A673 (cell line): ENCODE data around the gene CST6. TPM values are rescaled to one million over a fixed set of nuclear protein-coding genes. Genes with fewer than 3 reads are reported as not detected.

Experiments used
- BruUV-seq: library from RNA; stranded (reverse); fragments of 400-500 nt; replicated peaks from 2 replicates; lab custom pipeline; 2021; lab: Mats Ljungman, UMichigan
- CTCF ChIA-PET: fragments of 300-600 bp; sonication (Branson Sonifier 250); formaldehyde crosslinking; loops from one replicate; lab custom pipeline; 2022; ENCODE audit warnings: antibody characterized with exemption; lab: Charles Lee
- POLR2A ChIA-PET: fragments of 300-600 bp; sonication (Branson Sonifier 250); formaldehyde crosslinking; loops from one replicate; lab custom pipeline; 2022; ENCODE audit warnings: antibody characterized with exemption; ENCODE audit not compliant: low non-redundant PET; lab: Charles Lee
- DNase-seq: peaks from one replicate; pipeline ENCODE4 v3.0.0-alpha.2; 2015; ENCODE audit warnings: low spot score
- H3K27ac ChIP-seq: fragments of 200-600 bp; sonication (generic); 2 replicates; pipeline ENCODE4 v1.5.1; 2016; ENCODE audit warnings: mixed run types, low read depth, mild to moderate bottlenecking, mixed read lengths, antibody characterized with exemption, low read length; ENCODE audit not compliant: poor library complexity, severe bottlenecking
- H3K27me3 ChIP-seq: fragments of 200-600 bp; sonication (generic); replicated peaks from 2 replicates; pipeline ENCODE4 v1.6.1; 2017; ENCODE audit warnings: mixed run types, low read depth, mild to moderate bottlenecking, mixed read lengths, antibody characterized with exemption, low read length; ENCODE audit not compliant: insufficient read depth, poor library complexity
- H3K36me3 ChIP-seq: fragments of 200-600 bp; sonication (generic); 2 replicates; pipeline ENCODE4 v1.6.1; 2016; ENCODE audit warnings: mixed run types, mild to moderate bottlenecking, mixed read lengths, antibody characterized with exemption, low read length; ENCODE audit not compliant: insufficient read depth, poor library complexity, severe bottlenecking
- H3K4me1 ChIP-seq: fragments of 200-600 bp; sonication (generic); 2 replicates; pipeline ENCODE4 v1.6.1; 2017; ENCODE audit warnings: mixed run types, mild to moderate bottlenecking, mixed read lengths, antibody characterized with exemption, low read length; ENCODE audit not compliant: insufficient read depth, poor library complexity, severe bottlenecking
- H3K4me3 ChIP-seq: fragments of 200-600 bp; sonication (generic); 2 replicates; pipeline ENCODE4 v1.5.1; 2016; ENCODE audit warnings: low read depth, mixed run types, mild to moderate bottlenecking, mixed read lengths, low read length; ENCODE audit not compliant: poor library complexity, severe bottlenecking
- H3K9me3 ChIP-seq: fragments of 200-600 bp; sonication (generic); 2 replicates; pipeline ENCODE4 v1.6.1; 2016; ENCODE audit warnings: mixed run types, low read depth, mild to moderate bottlenecking, mixed read lengths, antibody characterized with exemption, low read length; ENCODE audit not compliant: poor library complexity, severe bottlenecking
- EZH2 ChIP-seq: fragments of 200-600 bp; sonication (generic); IDR thresholded peaks from 2 replicates; pipeline ENCODE4 v1.6.1; 2017; ENCODE audit warnings: borderline replicate concordance, low read depth, mild to moderate bottlenecking, mixed read lengths, antibody characterized with exemption, low read length; ENCODE audit not compliant: poor library complexity, severe bottlenecking
- intact Hi-C: fragments of 100-400 bp; cut with micrococcal nuclease; formaldehyde crosslinking; loops from one replicate; pipeline ENCODE4 v1.10.0; 2022; ENCODE audit not compliant: unreplicated experiment
- total RNA-seq: library from RNA; stranded (reverse); gene quantifications from 2 replicates; pipeline ENCODE4 v1.2.3, GENCODE V29; 2021
- TF ChIP-seq, protein P1 (sequence below): fragments of 300-800, 200-600 bp; sonication (generic); conservative IDR thresholded peaks from 2 replicates; pipeline ENCODE4 v1.5.1; 2017; ENCODE audit warnings: low read depth, mild to moderate bottlenecking, antibody characterized with exemption, low read length, moderate library complexity, mixed read lengths

CST6 gene
- total RNA-seq, 1 experiment from 2014 or later, result 2.3 TPM

- intact Hi-C loops, result no loop called here
- TF ChIP-seq EZH2, result no peak
- TF ChIP-seq, protein P1, sequence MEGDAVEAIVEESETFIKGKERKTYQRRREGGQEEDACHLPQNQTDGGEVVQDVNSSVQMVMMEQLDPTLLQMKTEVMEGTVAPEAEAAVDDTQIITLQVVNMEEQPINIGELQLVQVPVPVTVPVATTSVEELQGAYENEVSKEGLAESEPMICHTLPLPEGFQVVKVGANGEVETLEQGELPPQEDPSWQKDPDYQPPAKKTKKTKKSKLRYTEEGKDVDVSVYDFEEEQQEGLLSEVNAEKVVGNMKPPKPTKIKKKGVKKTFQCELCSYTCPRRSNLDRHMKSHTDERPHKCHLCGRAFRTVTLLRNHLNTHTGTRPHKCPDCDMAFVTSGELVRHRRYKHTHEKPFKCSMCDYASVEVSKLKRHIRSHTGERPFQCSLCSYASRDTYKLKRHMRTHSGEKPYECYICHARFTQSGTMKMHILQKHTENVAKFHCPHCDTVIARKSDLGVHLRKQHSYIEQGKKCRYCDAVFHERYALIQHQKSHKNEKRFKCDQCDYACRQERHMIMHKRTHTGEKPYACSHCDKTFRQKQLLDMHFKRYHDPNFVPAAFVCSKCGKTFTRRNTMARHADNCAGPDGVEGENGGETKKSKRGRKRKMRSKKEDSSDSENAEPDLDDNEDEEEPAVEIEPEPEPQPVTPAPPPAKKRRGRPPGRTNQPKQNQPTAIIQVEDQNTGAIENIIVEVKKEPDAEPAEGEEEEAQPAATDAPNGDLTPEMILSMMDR, result no peak
- BruUV-seq, result no TSS peak
- Histone ChIP-seq H3K27ac (no peak overlapping the region), H3K27me3 (no peaks in the 10 kb centered on the region), H3K4me3 (no peak overlapping the region), H3K36me3 (no peaks in the 10 kb centered on the region), H3K9me3 (no peaks in the 10 kb centered on the region), H3K4me1 (peaks cover 3% of the 10 kb centered on the region)
- no peak for DNase-seq
- ChIA-PET CTCF (interaction anchor here (0.6 kb wide), 1 partner anchor 240 kb away, joined by 9 read pairs; no protein-coding TSS in a partner anchor), POLR2A (no interaction called here)
These were observed 30.6 kb downstream of the CST6 start for GRCh38 chr11:66042227-66042995.

GRCh38 chr11:66042996-66043906, 31.4 kb downstream of the CST6 start:
- intact Hi-C loops, result no loop called here
- BruUV-seq, result no TSS peak
- no peak for TF ChIP-seq EZH2
- TF ChIP-seq, protein P1, result no peak
- no peak overlapping the region for H3K27ac ChIP-seq
- H3K4me1 ChIP-seq, result peaks cover 3% of the 10 kb centered on the region
- no peaks in the 10 kb centered on the region for H3K36me3 ChIP-seq
- no peaks in the 10 kb centered on the region for H3K9me3 ChIP-seq
- DNase-seq, result no peak
- POLR2A ChIA-PET, result no interaction called here
- H3K27me3 ChIP-seq, result no peaks in the 10 kb centered on the region
- CTCF ChIA-PET, result interaction anchor here (0.5 to 0.6 kb wide), 2 partner anchors 11 to 21 kb away, joined by 3 read pairs; no protein-coding TSS in a partner anchor
- H3K4me3 ChIP-seq, result no peak overlapping the region

DNA sequence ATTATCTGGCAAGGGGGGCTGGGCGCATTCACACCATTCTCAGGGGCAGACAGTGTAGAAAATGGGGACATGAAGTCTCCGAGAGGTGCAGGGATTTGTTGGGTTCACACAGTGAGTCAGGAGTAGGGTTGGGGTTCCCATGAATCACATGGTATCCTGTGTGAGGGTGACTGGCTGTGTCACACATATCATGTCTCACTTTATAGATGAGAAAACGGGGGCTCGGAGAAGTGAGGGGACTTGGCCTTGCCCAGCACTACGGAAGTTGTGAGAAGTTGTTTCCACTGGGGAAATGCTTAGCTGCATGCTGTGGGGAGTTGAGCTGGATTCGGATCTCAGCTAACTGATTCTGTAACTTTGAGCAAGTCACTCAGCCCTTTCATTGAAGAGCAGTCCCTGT, 32.9 kb downstream of the CST6 start:
- H3K4me3 ChIP-seq, result no peak overlapping the region
- POLR2A ChIA-PET, result no interaction called here
- intact Hi-C loops, result no loop called here
- BruUV-seq, result no TSS peak
- H3K9me3 ChIP-seq, result no peaks in the 10 kb centered on the region
- no peak overlapping the region for H3K27ac ChIP-seq
- H3K27me3 ChIP-seq, result no peaks in the 10 kb centered on the region
- TF ChIP-seq EZH2, result no peak
- TF ChIP-seq, protein P1, result no peak
- CTCF ChIA-PET, result interaction anchor here (0.6 to 1.8 kb wide), 7 partner anchors 9 to 91 kb away, joined by 3 to 12 read pairs (median 5); partner anchors contain the start of gene BANF1
- H3K4me1 ChIP-seq, result peaks cover 6% of the 10 kb centered on the region
- no peak for DNase-seq
- H3K36me3 ChIP-seq, result no peaks in the 10 kb centered on the region
